H7 (cell line): ENCODE measurements around the gene RUNX2. TPM values are rescaled to one million over a fixed set of nuclear protein-coding genes. Genes with fewer than 3 reads are reported as not detected.

ENCODE experiments used
- DNase-seq: peaks from one replicate; pipeline ENCODE4 v3.0.0; 2012
- H3K27me3 ChIP-seq: 2 replicates; pipeline ENCODE4 v1.6.0; 2011; ENCODE audit warnings: mild to moderate bottlenecking, low read length; ENCODE audit not compliant: control insufficient read depth, insufficient read depth
- H3K36me3 ChIP-seq: replicated peaks from 2 replicates; pipeline ENCODE4 v1.5.1; 2011; ENCODE audit warnings: low read length; ENCODE audit not compliant: control insufficient read depth, insufficient read depth
- H3K4me3 ChIP-seq: 2 replicates; pipeline ENCODE4 v1.5.1; 2011; ENCODE audit warnings: low read depth, mild to moderate bottlenecking, control low read depth, low read length, moderate library complexity; ENCODE audit not compliant: insufficient read depth
- total RNA-seq: library from RNA; depleted of rRNA; stranded (reverse); fragments of >200 nt; shearing (Covaris generic); gene quantifications from 2 replicates; pipeline ENCODE4 v1.2.3, GENCODE V29; 2014

Gene RUNX2
- total RNA-seq, 1 experiment from 2014 or later: 0.14 TPM

DNA sequence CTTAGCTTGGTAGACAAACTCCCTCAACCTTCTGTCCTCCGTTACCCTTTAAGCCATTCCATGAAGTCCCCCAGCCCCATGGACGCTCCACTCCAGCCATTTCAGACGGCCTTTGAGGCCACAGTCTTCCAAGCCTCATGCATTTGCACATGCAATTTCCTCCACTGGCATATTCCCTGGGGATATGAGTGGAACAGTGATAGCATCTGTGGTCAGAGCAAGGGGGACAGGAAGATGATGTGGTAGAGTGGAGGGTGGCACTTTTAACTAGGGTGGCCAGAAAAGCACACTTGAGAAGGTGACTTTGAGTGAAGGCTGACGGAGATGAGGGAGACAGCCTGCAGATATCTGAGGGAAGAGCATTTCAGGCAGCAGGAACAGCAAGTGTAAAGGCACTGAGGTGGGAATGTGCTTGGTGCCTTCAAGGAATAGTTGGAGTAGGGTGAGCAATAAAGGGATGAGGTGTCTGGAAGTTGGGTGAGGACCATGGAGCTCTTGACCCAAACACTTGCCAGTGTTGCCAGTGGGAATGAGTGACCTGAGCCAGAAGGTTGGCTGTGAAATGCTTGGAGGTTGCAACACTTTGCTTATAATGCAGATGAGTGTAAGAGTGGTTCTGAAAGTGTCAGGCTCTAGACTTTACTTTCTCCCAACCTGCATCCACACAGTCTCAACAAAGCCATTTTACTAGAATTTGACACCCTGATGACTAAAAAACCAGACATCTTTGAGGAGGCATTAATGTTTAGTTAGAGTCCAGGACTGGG, 325.2 kb downstream of the RUNX2 start:
- no peaks in the 10 kb centered on the region for H3K36me3 ChIP-seq
- no peaks in the 10 kb centered on the region for H3K27me3 ChIP-seq
- no peak overlapping the region for H3K4me3 ChIP-seq
- no peak for DNase-seq

DNA sequence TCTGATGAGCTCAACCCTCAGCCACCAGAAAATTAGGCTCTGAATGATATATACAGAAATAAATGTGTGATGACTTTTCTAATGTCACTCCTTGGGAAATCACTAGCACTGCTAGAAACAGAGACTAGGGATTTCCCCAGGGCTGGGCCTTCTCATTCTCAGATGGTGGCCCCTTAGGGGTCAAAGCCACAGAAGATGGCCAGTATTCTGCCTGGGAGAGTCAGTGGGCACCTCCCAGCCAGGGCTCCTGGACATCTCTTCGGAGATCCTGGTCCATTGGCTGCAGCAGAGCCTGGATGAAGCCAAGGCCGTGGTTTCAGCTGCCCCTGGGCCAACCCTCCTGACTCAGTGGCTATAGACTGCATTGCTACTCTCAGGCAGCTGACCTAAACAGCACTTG, 326.5 kb downstream of the RUNX2 start:
- Histone ChIP-seq H3K36me3 (no peaks in the 10 kb centered on the region), H3K4me3 (no peak overlapping the region), H3K27me3 (no peaks in the 10 kb centered on the region)
- no peak for DNase-seq

DNA sequence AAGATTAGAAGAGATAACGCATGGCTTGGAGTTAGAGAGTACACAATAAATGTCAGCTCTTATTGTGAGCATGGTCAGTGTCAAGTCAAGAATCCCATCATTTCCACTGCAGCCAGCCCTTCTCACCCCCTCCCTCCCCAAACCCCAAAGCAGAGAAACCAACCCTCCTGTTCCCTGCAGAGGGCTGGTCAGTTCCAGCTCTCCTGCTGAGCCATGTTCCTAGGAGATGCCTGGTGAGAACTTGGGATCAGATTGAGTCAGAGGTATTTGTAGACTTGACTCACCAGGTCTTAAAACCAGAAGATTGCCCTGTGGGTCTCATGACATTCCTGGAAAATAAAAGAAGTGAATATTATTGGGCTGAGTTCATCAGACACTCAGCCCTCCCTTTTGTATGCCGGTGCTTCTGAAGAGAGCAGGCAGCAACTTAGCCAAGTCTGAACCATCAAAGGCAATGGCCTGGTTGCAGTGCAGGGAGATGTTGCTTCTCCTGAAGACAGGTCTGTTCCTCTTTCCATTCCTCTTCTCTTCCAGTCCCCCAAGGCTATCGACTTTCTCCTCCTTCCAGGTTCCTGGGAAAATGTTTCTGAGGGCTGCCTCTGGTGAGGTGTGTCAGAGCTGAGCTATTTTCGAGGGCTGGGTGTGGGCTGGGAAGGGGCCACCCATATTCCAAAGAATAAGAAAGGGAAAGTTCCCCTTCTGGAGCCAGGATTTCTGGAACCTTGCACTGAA, 327.8 kb downstream of the RUNX2 start:
- no peaks in the 10 kb centered on the region for H3K27me3 ChIP-seq
- H3K36me3 ChIP-seq: no peaks in the 10 kb centered on the region
- DNase-seq: no peak
- H3K4me3 ChIP-seq: no peak overlapping the region

DNA sequence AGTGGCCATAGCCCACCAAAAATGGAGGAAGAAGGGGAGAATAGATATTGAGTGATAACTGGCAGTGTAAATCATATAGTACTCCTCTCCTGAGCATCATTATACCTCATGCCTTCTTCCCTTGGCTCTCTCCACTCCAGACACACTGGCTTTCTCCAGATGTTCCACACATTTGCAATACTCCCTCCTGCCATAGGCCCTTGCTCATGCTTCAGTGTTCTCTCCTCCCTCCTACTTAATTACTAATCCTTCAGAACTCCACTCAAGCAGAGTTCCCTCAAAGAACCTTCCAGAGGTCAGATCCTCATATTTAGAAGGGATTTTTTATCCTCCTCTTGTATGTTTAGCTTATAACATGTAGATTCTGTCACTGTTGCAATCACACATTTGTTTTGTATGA, 329.1 kb downstream of the RUNX2 start:
- Histone ChIP-seq H3K27me3 (no peaks in the 10 kb centered on the region; the same call in 1 of the 2 replicates), H3K4me3 (no peak overlapping the region), H3K36me3 (no peaks in the 10 kb centered on the region)
- DNase-seq: no peak

DNA sequence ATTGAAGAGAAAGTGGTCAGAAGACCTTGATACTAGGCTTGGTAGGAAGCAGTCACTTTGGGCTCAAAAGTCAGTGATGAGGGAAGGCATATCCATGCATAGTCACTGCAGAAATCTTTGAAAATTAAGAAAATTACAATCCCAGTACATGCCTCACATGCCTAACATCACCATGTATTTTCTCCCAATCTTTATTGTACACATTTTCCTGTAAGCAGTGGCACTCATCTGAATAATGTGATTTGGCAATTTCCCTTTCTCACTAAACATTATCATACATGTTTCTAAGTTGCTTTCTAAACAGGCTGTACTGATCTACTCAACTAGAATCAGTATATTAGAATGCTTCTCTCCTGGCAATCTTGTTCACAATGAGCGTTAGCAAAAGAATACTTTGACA, 330.3 kb downstream of the RUNX2 start:
- no peaks in the 10 kb centered on the region for H3K36me3 ChIP-seq
- H3K27me3 ChIP-seq: peaks cover 10% of the 10 kb centered on the region; the same call in 1 of the 2 replicates

DNA sequence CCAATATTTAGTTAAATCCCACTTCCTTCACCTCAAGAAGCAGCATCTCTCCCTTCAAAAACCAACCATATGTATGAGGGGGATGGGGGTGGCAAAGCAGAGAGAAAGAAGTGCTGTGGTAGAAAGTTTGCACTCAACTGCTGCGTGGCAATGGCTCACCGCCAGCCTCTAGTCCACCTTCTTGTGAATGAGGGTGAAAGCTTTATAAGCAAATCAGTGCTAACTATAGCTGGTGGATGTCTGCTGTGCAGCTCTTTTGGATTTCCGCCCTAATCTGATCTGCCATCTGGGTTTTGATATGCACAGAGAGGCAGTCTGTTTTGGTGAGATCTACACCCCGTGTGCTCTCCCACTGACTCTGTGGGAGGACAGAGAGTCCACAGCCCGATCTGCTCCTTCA, 330.8 kb downstream of the RUNX2 start:
- Histone ChIP-seq H3K4me3 (no peak overlapping the region), H3K36me3 (no peaks in the 10 kb centered on the region), H3K27me3 (peaks cover 15% of the 10 kb centered on the region; the same call in 1 of the 2 replicates)
- DNase-seq: no peak

More for the DNA sequence above, 330.3 kb downstream of the RUNX2 start:
- DNase-seq: no peak
- H3K4me3 ChIP-seq: no peak overlapping the region

DNA sequence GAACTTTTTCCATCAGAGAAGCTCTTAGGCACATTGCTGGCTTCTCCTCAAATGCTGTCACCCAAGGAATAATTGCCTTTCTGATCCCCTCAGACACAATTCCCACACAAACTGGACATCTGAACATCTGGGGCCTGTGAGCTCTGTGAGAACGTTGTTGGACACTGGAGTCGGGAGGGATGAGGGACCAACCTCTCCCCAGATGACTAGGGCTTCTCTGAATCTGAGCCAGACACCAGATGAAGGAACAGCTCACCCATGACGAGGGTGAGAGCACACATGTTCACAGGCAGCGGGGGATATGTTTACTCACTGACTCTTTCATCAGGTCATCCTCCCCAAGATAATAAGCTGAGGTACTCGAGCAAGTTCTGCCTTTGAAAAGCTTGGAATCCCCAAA, 333.5 kb downstream of the RUNX2 start:
- Histone ChIP-seq H3K4me3 (no peak overlapping the region), H3K27me3 (peaks cover 21% of the 10 kb centered on the region; the same call in 1 of the 2 replicates), H3K36me3 (no peaks in the 10 kb centered on the region)
- DNase-seq: no peak

DNA sequence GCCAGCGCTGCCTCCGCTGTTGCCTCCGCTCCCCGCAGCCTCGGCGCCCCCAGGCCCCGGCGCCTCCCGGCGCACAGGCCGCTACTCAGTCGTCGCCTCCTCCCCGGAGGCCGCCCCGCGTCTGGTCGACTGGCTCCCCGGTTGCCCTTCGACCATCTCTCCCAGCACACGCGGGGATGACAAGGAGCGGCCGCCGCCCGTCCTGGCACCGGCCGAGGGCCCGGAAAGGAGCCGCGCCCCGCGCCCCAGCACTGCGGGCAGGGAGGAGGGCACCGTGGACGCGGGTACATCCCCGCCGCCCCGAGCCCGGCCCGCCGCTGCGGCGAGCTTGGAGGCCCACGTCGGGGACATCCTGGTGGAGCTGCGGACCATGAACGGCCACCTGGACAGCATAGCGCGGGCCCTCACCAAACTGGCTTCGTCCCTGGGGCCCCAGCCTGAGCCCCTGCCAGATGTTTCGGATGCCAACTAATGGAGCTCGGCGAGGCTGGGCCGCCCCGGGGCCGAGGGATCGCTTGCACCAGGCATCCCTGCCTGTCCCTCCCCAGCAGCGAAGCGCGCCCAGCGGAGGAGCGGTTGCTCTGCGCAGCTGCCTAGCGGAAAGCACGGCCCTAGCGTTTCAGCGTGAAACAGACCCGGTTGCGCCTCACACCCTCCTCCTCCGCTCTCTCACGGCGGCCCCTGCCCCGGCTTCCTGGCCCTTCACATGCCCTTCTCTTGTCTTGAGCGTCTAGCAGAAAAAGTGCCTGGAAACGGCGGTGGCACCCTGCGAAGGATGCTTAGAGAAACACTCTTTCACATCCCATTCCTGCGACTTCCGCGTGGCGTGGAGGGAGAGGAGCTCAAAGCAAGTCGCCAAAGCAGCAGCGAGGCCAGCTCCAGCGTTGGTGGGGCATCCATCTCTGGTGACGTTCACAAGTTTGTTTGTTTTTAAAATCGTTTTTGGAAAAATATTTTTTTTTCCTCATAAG, 335.4 kb downstream of the RUNX2 start:
- Histone ChIP-seq H3K27me3 (peaks cover 21% of the 10 kb centered on the region; the same call in 1 of the 2 replicates), H3K36me3 (no peaks in the 10 kb centered on the region), H3K4me3 (peak overlapping the region; percentile 21; the same call in 1 of the 2 replicates)
- DNase-seq: peak; percentile 87

DNA sequence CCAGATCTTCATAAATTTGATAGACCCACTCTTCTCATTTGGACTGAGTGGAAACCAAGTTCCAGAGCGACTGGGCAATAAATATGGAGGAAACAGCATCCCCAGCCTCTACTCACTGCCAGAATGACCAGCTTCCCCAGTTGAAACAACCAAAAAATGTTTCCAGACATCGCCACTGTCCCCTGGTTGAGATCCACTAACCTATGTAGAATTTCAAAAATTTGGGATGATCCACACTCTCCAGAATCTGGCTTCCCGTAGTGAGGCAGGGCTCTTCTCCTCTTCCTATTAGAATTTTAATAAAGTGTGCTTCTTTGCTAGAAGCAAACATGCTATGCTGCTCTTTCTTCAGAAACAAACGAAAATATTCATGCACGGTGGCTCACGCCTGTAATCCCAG, 336.6 kb downstream of the RUNX2 start:
- H3K27me3 ChIP-seq: peaks cover 21% of the 10 kb centered on the region; the same call in 1 of the 2 replicates
- no peak for DNase-seq

DNA sequence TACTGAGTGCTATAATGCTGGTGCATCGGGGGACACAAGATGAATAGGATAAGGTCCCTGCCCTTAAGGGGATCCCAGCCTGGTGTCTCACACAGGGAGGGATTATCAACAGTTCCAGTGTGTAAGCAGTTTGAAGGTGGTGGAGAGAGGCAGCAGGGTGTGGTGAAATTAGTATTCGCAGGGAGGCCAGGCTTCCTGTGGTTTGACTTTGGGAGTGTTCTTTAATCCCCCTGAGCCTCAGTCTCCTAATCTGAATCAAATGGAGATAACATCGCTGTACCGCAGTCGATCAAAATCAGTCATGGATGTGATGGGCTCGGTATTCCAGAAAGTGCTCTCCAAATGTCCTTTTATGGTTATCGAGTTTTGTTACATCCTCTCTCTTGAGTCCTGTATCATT, 337.7 kb downstream of the RUNX2 start:
- no peaks in the 10 kb centered on the region for H3K36me3 ChIP-seq
- no peak for DNase-seq
- H3K27me3 ChIP-seq: peaks cover 21% of the 10 kb centered on the region; the same call in 1 of the 2 replicates
- H3K4me3 ChIP-seq: no peak overlapping the region

More for the DNA sequence above, 336.6 kb downstream of the RUNX2 start:
- Histone ChIP-seq H3K36me3 (no peaks in the 10 kb centered on the region), H3K4me3 (no peak overlapping the region)

DNA sequence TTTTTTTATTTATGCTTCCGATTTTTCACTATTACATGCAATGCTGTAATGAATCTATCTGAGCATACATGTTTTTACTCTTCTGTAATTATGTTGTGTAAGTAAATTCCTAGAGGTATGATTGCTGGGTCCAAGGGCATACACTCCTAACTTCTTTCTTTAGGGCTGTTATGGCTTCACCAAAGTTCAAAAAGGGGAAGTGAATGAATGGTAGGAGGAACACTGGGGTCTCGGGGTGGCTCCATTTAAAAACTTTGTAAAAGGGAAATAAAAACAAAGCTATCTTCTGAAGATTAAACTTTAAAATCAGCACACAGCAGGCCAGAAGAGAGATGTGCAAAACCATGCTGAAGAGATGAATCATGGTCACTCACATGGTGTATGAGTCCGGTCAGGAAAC, 338.7 kb downstream of the RUNX2 start:
- H3K36me3 ChIP-seq: no peaks in the 10 kb centered on the region
- H3K27me3 ChIP-seq: peaks cover 21% of the 10 kb centered on the region; the same call in 1 of the 2 replicates
- no peak overlapping the region for H3K4me3 ChIP-seq
- no peak for DNase-seq

DNA sequence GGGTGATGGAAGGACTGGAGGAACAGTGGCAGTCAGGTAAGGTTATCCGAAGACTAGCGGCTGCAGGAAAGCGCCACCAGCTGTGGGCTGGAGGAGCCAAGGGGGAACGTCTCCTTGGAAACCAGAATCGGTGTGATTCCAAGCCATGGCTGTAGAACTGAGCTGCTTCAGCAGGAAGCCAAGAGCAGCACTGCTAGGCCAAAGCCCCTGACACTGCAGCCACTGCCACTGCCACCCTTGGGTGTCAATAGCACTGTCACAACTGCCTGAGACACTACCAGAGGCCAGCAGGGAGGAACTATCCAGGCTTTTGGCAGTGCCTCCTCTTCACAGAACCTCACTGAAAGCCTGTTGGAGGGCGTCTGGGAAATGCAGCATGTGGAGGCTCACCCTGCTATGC, 339.2 kb downstream of the RUNX2 start:
- no peak overlapping the region for H3K4me3 ChIP-seq
- H3K36me3 ChIP-seq: no peaks in the 10 kb centered on the region
- H3K27me3 ChIP-seq: peaks cover 21% of the 10 kb centered on the region; the same call in 1 of the 2 replicates
- peak; percentile 50 for DNase-seq

DNA sequence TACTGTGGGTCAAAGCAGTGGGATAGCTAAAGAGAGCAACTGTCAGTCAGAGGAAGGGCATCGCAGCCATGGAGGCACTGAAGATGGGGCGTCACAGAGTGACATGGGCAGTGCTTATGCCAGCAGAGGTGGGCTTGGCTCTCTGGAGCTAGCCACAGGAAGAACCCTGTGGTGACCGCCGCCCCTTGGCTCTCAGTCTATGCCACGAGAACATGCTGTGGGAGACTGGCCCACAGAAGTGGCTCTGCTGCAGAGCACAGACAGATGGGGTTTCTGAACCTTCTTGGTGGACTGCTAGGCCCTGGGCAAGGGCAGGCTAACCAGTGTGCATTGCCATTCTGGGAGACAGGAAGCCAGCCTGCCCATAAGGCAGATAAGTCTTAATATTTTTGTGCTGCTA, 339.6 kb downstream of the RUNX2 start:
- no peak overlapping the region for H3K4me3 ChIP-seq
- H3K36me3 ChIP-seq: no peaks in the 10 kb centered on the region
- no peak for DNase-seq
- H3K27me3 ChIP-seq: peaks cover 17% of the 10 kb centered on the region; the same call in 1 of the 2 replicates

DNA sequence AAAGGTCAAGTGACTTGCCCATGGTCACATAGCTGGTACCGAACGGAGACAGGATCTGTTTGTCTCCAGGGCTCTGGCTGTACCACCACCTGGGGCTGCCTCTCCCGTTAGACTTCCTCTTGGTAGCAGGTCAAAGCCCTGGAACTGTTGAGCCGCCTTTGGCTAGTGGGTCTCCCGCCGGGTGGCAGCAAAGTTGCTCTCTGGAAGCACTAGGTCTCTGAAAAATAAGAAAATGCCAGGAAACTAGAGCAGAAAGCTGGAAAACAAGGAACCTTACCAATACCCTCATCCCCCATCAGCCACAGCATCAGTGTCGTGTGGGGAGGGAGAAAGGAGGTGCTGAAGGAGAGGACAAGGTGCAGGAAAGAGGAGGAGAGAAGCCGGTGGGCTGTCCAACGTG, 340.6 kb downstream of the RUNX2 start:
- Histone ChIP-seq H3K27me3 (peaks cover 8% of the 10 kb centered on the region; the same call in 1 of the 2 replicates), H3K36me3 (no peaks in the 10 kb centered on the region), H3K4me3 (no peak overlapping the region)
- DNase-seq: no peak
